ENCODE results near the gene TMEM131. TPM values are rescaled to one million over a fixed set of nuclear protein-coding genes. Genes with fewer than 3 reads are reported as not detected.

Gene TMEM131
- total and polyA plus RNA-seq, 11 donors, result 9.3 to 38.3 (median 31.2) TPM

GRCh38 chr2:97932975-97933662 lies 62.6 kb downstream of the TMEM131 start:
- intact Hi-C loops (cut with DNase I), result no loop called here
- no peak for ATAC-seq
- H3K4me1 ChIP-seq, result peaks cover 4 to 80% (median 56%) of the 10 kb centered on the region in 12 donors

GRCh38 chr2:97931858-97932225 lies 63.9 kb downstream of the TMEM131 start:
- Histone ChIP-seq H3K4me1 (peaks cover 4 to 76% (median 51%) of the 10 kb centered on the region in 12 donors), H3K4me3 (no peak overlapping the region), H3K27me3 (no peaks in the 10 kb centered on the region), H3K9me3 (no peaks in the 10 kb centered on the region), H3K27ac (peak overlapping the region in 1 of 12 donors; percentile 40), H3K36me3 (no peaks in the 10 kb centered on the region)
- intact Hi-C loops (cut with DNase I), result no loop called here
- DNase-seq (no peak), ATAC-seq (no peak)
- no peak for TF ChIP-seq POLR2A (IDR thresholded peaks at IDR 0.05)
- TF ChIP-seq CTCF (IDR thresholded peaks at IDR 0.05), result no peak

More at GRCh38 chr2:97932975-97933662, 62.6 kb downstream of the TMEM131 start:
- Histone ChIP-seq H3K27ac (no peak overlapping the region), H3K27me3 (no peaks in the 10 kb centered on the region), H3K4me3 (no peak overlapping the region), H3K9me3 (no peaks in the 10 kb centered on the region), H3K36me3 (no peaks in the 10 kb centered on the region)
- WGBS, 4 donors, result 80 to 94% (median 93%) methylated on average over 4 of the region's 4 CpGs
- DNase-seq, result no peak
- TF ChIP-seq POLR2A (IDR thresholded peaks at IDR 0.05), result no peak
- TF ChIP-seq CTCF (IDR thresholded peaks at IDR 0.05), result no peak

- H3K9me3 ChIP-seq, result no peaks in the 10 kb centered on the region
- H3K4me1 ChIP-seq, result peaks cover 4 to 70% (median 45%) of the 10 kb centered on the region in 12 donors
- no peaks in the 10 kb centered on the region for H3K36me3 ChIP-seq
- no peaks in the 10 kb centered on the region for H3K27me3 ChIP-seq
- no peak for TF ChIP-seq POLR2A (IDR thresholded peaks at IDR 0.05)
- no peak for TF ChIP-seq CTCF (IDR thresholded peaks at IDR 0.05)
- 46 to 60% (median 57%) methylated on average over 3 of the region's 3 CpGs for WGBS, 4 donors
- no peak overlapping the region for H3K4me3 ChIP-seq
- intact Hi-C loops (cut with DNase I), result no loop called here
- DNase-seq (no peak), ATAC-seq (peak in 3 of 4 donors; percentile 50 to 62 (median 60))
- H3K27ac ChIP-seq, result peak overlapping the region in 1 of 12 donors; percentile 40
Observed at GRCh38 chr2:97931118-97931857, 64.5 kb downstream of the TMEM131 start.

- intact Hi-C loops (cut with DNase I), result no loop called here
- no peak for TF ChIP-seq CTCF (IDR thresholded peaks at IDR 0.05)
- TF ChIP-seq POLR2A (IDR thresholded peaks at IDR 0.05), result no peak
- no peak for ATAC-seq
- Histone ChIP-seq H3K27me3 (no peaks in the 10 kb centered on the region), H3K9me3 (no peaks in the 10 kb centered on the region), H3K36me3 (peaks cover 0 to 22% (median 12%) of the 10 kb centered on the region in 9 donors), H3K27ac (no peak overlapping the region), H3K4me3 (no peak overlapping the region), H3K4me1 (peaks cover 0 to 46% (median 22%) of the 10 kb centered on the region in 12 donors)
- no peak for DNase-seq
- WGBS, 4 donors, result 95 to 99% (median 96%) methylated on average over 3 of the region's 3 CpGs
Observed at GRCh38 chr2:97928591-97928990, 67.2 kb downstream of the TMEM131 start.

All from heart left ventricle (tissue), 16 donors.